GM12892 (cell line): ENCODE results near the gene BAIAP2.

Experiments used
- POLR2A ChIP-seq: IDR thresholded peaks from 2 replicates; pipeline ENCODE4 v1.6.1; 2011; ENCODE audit warnings: low read depth, low read length, control low read depth
- POLR2AphosphoS5 ChIP-seq: IDR thresholded peaks from 2 replicates; pipeline ENCODE4 v1.6.1; 2011; ENCODE audit warnings: low read depth, low read length, control low read depth
- TAF1 ChIP-seq: IDR thresholded peaks from 2 replicates; pipeline ENCODE4 v1.6.1; 2011; ENCODE audit warnings: low read depth, mild to moderate bottlenecking, control low read depth, low read length, borderline replicate concordance

GRCh38 chr17:81048827-81049371 lies 13.9 kb downstream of the BAIAP2 start:
- TF ChIP-seq POLR2AphosphoS5 (no peak), POLR2A (no peak), TAF1 (no peak)
